ENCODE results near the gene MAP6D1.

The MAP6D1 gene
- 0.09 to 1.6 (median 0.64) reads per million in 4 experiments for total RNA-seq

DNA sequence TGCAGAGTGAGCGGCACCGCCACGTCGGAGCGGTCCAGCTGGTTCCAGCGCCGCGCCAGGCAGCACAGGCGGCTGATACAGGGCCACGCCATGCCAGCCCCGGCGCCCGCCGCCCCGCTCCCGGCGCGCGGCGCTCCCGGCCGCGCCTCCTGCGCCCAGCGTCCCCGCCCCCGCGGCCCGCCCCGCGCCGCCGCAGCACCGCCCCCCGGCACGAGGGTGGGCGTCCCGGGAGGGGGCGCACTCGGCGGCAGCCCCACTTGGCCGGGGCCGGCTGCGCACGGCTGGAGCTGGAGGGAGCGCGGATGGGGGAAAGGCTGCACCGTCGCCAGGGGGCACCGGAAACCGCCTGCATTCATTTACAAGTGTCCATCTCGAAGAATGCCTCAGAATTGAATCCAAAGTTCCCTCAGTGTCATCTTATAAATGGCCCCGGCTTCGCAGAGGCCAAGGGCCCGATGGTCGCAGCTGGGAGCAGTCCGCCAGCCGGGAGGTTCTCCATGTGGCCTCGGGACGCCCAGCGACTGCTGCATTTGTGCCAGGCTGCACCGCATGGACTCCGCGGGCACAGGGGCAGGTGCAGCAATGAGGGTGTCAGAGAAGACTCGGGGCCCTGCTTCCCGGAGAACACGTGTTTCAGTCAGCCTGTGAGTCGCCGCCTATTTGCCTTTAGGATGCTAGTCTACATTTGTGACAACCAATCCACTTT lies at the start of gene MAP6D1:
MAP6D1 (minus strand) TSS at position 122 of the 706 bp plus-strand sequence; CDS start at position 92, 30 bp downstream.
- peak; percentile 39 for DNase-seq

DNA sequence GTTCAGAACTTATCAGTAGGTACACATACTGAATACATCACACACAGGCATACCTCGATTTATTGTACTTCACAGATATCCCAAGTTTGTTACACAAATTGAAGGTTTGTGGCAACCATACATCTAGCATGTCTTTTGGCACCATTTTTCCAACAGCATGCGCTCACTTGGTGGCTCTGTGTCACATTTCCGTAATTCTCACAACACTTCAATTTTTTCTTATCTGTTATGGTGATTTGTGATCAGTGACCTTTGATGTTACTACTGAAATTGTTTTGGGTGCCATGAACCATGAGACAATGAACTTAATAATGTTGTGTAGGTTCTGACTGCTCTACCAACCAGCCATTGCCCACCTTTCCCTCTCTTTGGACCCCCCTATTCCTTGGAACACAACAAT lies 48.5 kb upstream of the MAP6D1 start:
- no peak for DNase-seq

DNA sequence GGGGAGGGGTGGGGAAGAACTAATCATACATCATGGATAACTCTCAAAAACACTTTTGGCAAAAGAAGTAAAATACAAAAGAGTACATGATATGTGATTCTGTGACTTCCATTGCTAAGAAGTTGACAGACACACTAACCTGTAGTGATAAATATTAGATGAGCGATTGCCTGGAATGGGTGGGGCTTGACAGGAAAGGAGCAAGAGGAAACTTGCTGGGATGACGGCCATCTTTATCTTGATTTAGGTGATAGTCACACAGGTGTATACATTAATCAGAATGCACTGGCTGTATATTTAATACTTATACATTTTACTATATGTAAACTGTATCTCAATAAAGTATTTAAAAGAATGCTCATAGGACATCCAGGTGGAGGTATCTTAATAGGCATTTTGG lies 46.2 kb upstream of the MAP6D1 start:
- no peak for DNase-seq

DNA sequence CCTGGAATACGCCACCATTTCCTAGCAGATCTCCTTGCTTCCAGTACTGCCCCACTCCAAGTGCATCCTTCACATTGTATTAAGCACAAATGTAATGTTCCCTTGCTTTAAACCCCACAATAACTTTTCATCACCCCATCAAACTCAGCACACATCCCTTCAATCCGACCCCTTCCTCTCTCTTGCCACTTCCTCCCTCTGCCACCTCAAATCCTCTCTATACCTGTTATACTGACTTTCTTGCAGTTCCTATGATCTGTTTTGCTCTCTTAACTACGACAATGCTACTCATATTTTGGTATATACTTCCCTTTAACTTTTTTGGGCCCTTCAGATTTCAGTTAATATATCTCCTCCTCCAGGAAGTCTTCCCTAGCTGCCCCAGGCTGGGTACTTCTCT lies 45.2 kb upstream of the MAP6D1 start:
- DNase-seq: no peak

DNA sequence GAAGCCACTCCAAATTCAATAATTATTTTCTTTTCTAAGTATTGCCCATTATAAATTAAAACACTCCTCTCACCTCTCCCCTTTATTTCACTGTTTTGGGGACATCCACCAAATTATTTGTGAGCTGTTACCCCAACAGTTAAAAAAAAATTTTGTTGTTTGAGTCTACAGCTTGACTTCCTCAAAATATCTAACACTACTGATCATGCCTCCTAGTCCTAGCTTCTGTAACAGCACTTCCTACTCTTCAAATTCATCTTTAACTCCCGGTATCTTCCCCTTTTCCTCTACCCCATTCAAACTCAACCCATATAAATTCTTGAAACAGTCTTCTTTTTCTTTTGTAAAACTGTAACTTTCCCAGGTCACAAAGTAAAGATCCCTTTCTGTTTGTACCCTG lies 43.4 kb upstream of the MAP6D1 start:
- no peak for DNase-seq

DNA sequence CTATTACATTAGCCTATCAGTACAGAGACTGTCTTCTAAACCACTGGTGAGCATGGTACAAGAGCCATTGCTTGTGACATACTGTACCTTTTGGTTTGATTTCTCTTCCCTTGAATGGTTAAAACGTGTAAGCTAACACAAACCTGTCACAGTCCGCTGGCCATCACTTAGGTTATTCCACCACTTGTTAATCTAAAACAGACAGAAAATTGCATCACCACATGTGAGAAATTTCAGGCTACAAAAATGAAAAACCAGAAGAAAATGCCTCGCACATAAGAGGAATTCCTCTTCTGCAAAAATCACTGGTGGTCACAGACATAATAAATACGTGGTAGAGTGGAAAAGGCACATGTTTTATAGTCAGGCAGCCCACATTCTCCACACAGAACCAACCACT lies 37.2 kb upstream of the MAP6D1 start:
- no peak for DNase-seq

DNA sequence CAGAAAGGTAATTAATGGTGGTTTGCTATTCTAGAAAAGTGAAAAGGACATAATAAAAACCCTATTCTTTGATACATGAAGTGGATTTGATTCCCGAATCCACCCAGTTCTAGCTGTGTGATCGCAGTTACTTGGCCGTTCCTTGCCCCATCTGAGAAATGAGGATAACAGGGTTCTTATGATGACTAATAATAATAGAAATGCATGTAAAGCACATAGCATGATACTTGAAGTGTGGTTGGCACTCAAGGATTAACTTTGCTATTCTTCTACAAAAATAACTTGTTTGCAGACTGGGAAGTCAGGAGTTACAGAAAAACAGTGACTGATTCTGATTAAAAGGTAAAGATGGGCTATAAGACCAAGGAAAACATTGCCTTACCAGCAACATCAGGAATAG lies 32.5 kb upstream of the MAP6D1 start:
- no peak for DNase-seq

DNA sequence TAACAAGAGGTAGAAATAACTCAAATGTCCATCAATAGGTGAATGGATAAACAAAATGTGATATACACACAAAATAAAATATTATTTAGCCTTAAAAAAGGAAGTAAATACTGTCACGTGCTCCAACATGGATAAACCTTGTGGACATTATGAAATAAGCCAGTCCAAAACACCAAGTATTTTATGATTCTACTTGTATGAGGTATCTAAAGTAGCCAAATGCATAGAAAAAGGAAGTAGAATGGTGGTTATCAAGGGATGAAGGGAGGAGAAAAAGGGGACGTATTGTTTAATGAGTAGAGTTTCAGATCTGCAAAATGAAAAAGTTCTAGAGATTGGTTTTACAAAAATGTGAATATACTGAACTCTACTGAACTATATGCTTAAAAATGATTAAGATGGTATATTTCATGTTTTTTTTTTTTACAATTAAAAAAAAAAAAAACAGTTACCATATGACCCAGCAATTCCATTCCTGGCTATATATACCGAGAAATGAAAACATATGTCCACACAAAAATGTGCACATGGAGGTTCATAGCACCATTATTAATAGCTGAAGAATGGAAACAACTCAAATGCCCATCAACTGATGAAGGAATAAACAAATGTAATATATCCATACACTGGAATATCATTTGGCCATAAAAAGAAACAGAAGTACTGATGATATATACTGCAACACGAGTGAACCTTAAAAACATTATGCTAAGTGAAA lies 29.1 kb upstream of the MAP6D1 start:
- DNase-seq: no peak

DNA sequence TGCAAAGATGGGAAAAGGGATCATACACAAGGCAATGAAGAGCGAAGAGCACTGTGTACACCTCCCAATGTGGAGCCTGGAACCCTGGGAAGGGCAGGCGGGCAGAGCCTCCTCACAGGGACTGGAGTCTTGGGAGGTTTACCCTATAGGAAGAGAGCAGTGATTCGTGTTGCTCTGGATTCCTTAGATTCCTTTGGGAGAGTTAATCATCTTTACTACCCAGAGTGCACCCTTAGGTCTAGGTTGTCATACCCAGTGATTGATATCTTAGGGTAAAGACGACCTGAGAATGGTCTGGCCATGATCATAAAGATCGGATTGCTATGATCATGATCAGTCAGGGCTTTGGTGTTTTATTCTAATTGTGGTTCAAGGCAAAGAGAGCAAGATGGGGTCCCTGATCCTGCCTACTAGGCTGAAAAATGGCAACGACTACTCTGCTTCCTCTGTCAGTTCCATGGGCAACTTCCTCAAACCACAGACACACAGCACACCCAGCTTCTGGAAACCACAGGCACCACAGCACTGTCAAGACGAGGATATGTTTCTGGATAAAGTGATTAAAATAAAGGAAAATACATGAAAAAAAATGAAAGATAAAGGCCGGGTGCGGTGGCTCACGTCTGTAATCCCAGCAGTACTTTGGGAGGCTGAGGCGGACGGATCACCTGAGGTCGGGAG lies 20.4 kb upstream of the MAP6D1 start:
- DNase-seq: no peak

DNA sequence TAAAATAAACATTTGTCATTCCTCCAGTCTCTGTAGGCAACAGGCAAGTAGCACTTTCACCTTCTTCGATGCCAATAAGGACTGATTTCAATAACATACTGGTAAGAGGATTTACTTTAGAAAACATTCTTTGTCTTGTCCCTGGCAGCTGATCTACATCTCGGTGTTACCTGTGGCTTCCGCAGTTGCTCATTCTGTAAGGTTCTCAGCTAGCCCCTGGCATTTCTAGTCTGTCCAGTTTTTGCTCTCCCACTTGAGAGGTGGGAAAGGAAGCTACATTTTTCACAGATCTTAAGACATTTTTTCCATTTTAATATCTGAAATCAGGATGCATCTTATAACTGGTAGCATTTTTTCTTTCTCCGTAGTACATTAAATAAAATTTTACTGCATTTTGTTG lies 19.7 kb upstream of the MAP6D1 start:
- no peak for DNase-seq

DNA sequence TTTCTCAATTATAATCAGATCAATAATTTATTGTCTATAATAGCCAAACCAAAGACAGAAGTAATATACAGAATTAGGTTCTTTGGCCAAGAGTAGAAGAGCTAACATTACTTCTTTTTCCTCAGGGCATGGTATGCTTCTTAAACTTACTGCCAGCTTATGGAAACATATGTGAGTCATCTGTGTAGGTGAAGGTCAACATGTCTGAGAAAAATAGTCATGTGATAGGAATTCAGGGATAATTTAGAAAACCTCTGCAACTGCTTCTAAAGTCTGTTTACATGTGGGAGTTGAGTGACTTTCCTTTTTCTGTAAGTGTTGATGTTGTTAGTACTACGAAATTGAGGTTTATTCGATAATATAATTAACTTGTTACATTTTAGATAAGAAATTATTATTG lies 19.2 kb upstream of the MAP6D1 start:
- no peak for DNase-seq

DNA sequence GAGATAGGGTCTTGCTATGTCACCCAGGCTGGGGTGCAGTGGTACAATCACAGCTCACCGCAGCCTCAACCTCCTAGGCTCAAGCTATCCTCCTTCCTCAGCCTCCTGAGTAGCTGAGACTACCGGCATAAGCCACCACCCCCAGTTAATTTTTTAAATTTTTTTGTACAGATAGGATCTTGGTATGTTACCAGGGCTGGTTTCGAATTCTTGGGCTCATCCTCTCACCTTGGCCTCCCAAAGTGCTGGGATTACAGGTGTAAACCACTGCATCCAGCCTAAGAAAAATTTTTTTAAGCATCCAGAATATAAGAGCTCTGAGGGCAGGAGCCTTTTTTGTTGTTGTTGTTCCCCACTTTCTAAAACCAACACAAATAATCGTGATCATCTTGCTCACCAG lies 14.4 kb upstream of the MAP6D1 start:
- no peak for DNase-seq

DNA sequence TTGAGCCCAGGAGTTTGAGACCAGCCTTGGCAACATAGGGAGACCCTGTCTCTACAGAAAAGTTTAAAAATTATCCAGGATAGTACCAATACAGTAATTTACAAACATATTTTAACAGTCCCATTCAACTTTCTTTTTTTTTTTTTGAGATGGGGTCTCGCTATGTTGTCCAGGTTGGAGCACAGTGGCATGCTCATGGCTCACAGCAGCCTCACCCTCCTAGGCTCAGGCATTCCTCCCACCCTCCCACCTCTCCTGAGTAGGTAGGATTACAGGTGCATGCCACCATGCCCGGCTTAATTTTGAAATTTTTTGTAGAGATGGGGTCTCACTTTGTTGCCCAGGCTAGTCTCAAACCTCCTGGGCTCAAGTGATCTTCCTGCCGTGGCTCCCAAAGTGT lies 12.5 kb upstream of the MAP6D1 start:
- DNase-seq: no peak

DNA sequence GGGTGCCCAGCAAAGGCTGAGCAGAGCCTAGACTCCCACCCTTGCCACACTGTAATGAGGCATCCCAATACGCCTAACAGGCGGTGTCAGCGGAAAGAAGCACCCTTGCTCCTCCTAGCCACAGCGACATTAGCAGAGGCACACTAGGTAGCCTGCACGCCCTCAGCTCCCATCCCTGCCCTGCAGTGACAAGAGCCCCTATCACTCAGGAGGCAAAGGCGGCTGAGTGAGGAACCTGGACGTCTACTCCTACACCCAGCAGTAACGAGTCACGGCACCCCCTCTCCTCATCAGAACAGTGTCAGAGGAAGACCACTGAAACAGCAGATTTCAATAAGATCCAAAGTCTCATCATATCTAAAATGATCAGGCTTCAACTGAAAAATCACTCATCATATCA lies 12.0 kb upstream of the MAP6D1 start:
- no peak for DNase-seq

DNA sequence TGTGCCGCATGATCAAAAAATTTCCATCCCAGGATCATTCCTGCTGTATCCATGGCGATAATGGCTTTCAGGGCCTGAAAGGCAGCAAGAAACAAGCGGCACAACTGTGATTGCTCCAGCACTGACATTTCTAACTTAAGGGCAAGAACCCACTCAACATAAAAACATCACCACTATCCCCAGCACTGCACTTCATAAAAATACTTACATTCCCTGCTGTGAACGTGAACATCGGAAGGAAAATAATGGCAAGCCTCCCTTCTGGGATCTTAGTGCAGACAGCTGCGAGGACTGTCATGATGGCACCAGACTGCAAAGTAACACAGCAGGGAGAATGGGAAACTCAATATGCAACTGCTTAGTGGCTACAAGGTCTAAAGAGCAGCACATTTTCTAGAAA lies 8.1 kb upstream of the MAP6D1 start:
- no peak for DNase-seq

DNA sequence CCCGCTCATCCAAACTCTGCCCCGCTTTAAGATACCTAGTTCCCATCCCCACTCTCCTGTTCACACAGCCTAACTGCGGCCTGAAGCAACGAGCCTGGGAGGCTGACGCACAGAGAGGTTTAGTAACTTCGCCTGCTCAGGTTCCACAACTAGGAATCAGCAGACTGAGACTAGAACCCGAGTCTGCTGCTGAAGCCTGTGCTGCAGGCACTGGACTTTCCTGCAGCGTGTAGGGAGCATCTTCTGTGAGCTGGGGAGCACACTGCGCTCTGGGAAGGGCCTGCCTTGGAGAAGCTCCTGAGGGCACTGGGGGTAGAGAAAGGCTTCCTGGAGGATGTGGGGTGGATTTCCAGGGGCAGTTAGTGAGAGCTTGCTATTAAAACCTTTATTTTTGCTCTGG lies 4.8 kb upstream of the MAP6D1 start:
- no peak for DNase-seq

DNA sequence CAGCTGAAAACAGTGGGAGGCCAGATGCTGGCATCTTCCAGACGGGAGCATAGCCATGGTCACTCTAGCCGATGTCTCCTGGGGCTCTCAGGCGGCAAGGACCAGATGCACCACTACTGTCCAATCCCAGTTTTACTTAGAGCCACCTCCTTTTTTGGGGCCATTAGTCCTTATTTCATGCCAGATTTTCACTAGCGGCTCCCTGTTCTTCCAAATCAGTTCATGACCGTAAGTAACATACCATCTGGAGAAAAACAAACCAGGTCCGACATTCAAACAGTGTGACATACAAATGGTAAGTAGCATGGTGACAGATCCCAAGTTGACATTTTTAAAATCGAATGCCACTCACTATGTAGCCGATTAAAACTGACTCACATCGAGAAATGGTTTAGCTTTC lies 4.1 kb upstream of the MAP6D1 start:
- no peak for DNase-seq

DNA sequence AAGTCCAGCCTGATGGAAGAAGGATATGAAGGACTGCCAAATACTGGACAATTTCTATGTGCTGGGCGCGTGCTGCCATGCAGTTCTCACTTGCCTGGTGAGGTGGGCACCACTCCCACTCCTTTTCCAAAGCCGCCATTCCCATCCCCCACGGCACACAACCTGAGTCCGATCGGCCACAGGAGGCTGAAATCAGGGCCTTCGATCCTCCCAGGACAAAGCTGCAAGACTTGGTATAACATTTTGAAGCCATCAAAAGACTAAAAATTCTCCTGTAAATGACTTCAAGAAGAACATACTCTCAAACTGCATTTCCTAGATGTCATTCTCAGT lies 3.1 kb upstream of the MAP6D1 start:
- no peak for DNase-seq

DNA sequence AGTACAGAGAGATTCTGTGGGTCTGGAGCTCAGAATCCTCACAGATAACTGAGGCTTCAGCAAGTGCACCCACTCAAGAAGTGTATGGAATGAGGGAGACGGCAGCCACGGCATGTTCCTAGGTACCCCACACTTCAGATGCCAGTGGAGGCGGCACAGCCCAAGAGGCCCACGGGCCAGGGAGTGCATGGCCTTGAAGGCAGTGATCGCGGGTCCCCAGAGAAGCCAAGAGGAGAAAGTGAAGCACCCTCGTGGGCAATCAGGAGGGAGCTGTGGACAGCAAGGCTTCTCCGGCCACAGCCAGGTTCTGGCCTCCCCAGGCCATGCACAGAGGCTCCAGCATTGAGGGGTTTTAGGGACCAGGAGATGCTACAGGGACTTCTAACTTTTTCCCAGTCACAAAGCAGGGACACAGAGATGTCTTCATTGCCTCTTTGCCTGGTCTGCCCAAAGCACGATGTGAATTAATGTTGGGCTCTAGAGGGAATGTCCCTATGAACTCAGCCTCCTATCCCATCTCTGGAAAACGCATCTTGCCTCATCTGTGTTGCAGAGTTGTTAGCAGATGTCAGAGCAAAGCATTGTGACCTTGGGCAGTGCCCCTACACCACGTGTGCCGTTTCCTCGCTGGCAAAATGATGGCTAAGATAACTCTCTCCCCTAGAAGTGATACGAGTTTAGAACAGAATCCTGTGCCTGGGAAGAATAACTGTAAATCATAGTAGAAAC lies 2.6 kb upstream of the MAP6D1 start:
- DNase-seq: no peak

DNA sequence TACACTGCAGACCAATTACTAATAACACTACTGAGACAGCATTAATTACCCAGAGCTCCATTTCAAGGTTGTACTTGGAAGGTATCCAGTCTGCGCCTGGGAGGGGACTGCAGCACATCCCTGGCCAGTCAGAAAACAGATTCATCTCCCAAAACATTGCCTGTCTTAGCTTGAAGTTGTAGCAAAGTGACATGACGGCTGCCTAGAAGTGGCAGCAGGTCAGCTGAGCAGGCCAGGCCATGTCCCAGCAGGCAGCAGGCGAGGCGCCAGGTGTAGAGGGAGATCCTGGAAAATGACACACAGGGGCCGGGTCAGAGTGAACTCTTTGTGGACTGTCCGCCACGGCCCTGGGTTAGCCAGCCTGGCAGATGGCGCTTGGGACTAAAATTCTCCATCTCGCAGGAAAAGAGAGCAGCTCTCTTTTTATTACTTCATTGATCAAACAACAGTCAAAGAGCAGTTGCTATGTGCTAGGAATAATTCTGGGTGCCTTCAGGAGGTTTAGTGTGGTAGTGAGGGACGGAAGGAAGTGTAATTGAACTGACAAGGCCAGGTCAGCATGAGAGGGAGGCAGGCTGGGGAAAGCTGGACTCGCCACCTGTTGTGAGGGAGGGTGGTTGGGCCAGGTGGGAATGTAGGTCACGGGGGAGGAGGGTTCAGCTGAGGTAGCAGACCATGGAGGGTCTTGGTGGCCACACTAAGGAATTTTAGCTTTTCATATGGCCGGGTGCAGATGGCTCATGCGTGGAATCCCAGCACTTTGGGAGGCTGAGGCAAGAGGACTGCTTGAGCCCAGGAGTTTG lies 1.3 kb upstream of the MAP6D1 start:
- no peak for DNase-seq

DNA sequence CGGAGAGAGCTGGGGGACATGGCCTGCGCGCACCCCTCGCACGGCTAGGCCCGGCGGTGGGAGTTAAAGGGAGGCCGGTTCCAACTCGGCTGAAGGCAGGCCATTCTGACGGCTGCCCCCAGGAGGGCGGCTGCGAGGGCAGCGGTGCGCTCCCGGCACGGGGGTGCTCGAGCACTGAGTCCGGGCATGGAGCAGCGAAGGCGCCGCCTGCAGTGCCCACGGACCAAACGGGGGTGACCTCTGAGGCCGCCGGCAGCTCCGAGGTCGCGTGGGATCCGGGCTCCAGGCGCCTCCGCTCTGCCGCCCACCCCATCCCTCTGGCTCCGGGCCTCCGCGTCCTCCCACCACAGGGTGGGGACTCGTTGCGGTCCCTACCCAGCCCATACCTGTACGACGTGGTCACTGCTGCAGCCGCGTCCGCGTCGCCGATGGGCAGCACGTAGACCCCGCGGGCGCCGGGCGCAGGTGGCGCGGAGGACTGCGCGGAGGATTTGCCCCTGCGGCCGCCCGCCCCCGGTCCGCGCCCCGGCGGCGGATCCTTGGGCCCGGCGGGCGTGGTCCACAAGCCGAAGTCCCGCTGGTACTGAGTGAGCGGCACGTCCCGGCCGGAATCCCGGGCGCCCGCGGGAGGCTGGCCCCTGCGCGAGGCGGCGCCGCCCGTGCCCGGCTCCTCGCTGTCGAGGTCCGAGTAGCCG lies 469 bp downstream of the MAP6D1 start:
- no peak for DNase-seq

DNA sequence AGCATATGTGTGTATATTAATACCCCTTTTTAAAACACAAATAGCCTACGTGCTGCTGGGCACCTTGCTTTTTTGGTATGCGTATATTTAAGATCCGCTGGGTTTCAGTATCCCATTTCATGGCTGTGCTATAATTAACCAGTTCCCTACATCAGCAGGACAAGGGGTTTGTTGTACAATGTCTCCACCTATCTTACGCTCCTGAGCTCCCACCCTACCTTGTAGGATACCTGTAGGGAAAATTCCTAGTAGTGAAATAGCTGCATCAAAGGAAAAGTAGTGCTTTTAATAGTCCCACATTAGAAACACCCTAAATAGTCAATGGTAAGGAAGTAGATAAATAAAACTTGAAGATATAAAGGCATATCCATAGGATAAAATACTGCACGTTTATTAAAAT lies 1.4 kb downstream of the MAP6D1 start:
- DNase-seq: no peak
